GM23338 (cell line): ENCODE data around the gene ADA. TPM values are rescaled to one million over a fixed set of nuclear protein-coding genes. Genes with fewer than 3 reads are reported as not detected.

Source experiments
- ATAC-seq: fragments of 200-7000 bp; cut with Tn5 transposase; 3 replicates; pipeline ENCODE4 v1.9.1; 2020
- DNase-seq: peaks from one replicate; pipeline ENCODE4 v3.0.0-alpha.2; 2015; ENCODE audit warnings: low spot score
- H2AFZ ChIP-seq: fragments of 200-600 bp; sonication (generic); 2 replicates; pipeline ENCODE4 v1.8.0; 2016; ENCODE audit warnings: antibody characterized with exemption, mild to moderate bottlenecking, moderate library complexity
- H3F3A ChIP-seq: fragments of 200-600 bp; sonication (generic); replicated peaks from 2 replicates; pipeline ENCODE4 v1.8.0; 2017; ENCODE audit warnings: antibody characterized with exemption, mixed run types, low read depth
- H3K27ac ChIP-seq: fragments of 200-600 bp; sonication (generic); 2 replicates; pipeline ENCODE4 v1.6.1; 2016; ENCODE audit warnings: low read depth
- H3K27me3 ChIP-seq: fragments of 200-600 bp; sonication (generic); 2 replicates; pipeline ENCODE4 v1.8.0; 2016; ENCODE audit warnings: mild to moderate bottlenecking, mixed run types, moderate library complexity; ENCODE audit not compliant: insufficient read depth
- H3K36me3 ChIP-seq: fragments of 200-600 bp; sonication (generic); 2 replicates; pipeline ENCODE4 v1.8.0; 2016; ENCODE audit warnings: mild to moderate bottlenecking; ENCODE audit not compliant: insufficient read depth
- H3K4me1 ChIP-seq: fragments of 200-600 bp; sonication (generic); 2 replicates; pipeline ENCODE4 v1.8.0; 2016; ENCODE audit warnings: mild to moderate bottlenecking, moderate library complexity; ENCODE audit not compliant: insufficient read depth
- H3K4me2 ChIP-seq: fragments of 200-600 bp; sonication (generic); 2 replicates; pipeline ENCODE4 v1.7.1; 2017; ENCODE audit warnings: mixed run types
- H3K4me3 ChIP-seq: fragments of 200-600 bp; sonication (generic); 2 replicates; pipeline ENCODE4 v1.6.1; 2016; ENCODE audit warnings: mixed run types
- H3K79me2 ChIP-seq: fragments of 200-600 bp; sonication (generic); replicated peaks from 2 replicates; pipeline ENCODE4 v1.8.0; 2017; ENCODE audit warnings: mild to moderate bottlenecking; ENCODE audit not compliant: insufficient read depth
- H3K9me2 ChIP-seq: fragments of 200-600 bp; sonication (generic); 2 replicates; pipeline ENCODE4 v1.8.0; 2017; ENCODE audit not compliant: insufficient read depth
- H4K20me1 ChIP-seq: fragments of 200-600 bp; sonication (generic); replicated peaks from 2 replicates; pipeline ENCODE4 v1.8.0; 2017; ENCODE audit warnings: mild to moderate bottlenecking; ENCODE audit not compliant: insufficient read depth
- H3K27ac Mint-ChIP-seq: 2 replicates; pipeline ENCODE4 v1.8.0; 2020; ENCODE audit warnings: inconsistent platforms, mild to moderate bottlenecking, moderate library complexity, mixed read lengths
- H3K27me3 Mint-ChIP-seq: 3 replicates; pipeline ENCODE4 v1.8.0; 2022; ENCODE audit warnings: low read depth, mild to moderate bottlenecking, moderate library complexity, mixed read lengths, inconsistent platforms; ENCODE audit not compliant: insufficient read depth, poor library complexity
- H3K36me3 Mint-ChIP-seq: 3 replicates; pipeline ENCODE4 v1.8.0; 2021; ENCODE audit warnings: low read depth, mild to moderate bottlenecking, inconsistent platforms, moderate library complexity, mixed read lengths
- H3K4me1 Mint-ChIP-seq: 3 replicates; pipeline ENCODE4 v1.8.0; 2020; ENCODE audit warnings: mild to moderate bottlenecking, inconsistent platforms, mixed read lengths
- H3K4me3 Mint-ChIP-seq: 3 replicates; pipeline ENCODE4 v1.8.0; 2021; ENCODE audit warnings: moderate library complexity, mild to moderate bottlenecking, inconsistent platforms, mixed read lengths
- H3K9me3 Mint-ChIP-seq: 3 replicates; pipeline ENCODE4 v1.8.0; 2020; ENCODE audit warnings: moderate library complexity, mild to moderate bottlenecking, inconsistent platforms, mixed read lengths
- CREB1 ChIP-seq: fragments of 250-450 bp; sonication (Bioruptor Pico); IDR thresholded peaks from 2 replicates; pipeline ENCODE4 v1.5.0; 2020; ENCODE audit warnings: low read depth, mild to moderate bottlenecking, moderate library complexity
- CTCF ChIP-seq, 2 experiments: fragments of 200-600 bp in 1 of 2; sonication (generic) in 1 of 2; conservative IDR thresholded peaks; 2 replicates each; pipeline versions ENCODE4 v1.5.1 to v1.6.1; 2016 to 2017; ENCODE audit warnings: antibody characterized with exemption in 2 of 2, low read depth in 2 of 2, mild to moderate bottlenecking in 2 of 2, moderate library complexity in 1 of 2
- ETS1 ChIP-seq: IDR thresholded peaks from 2 replicates; pipeline ENCODE4 v1.6.1; 2016; ENCODE audit warnings: antibody characterized with exemption
- NANOG ChIP-seq: IDR thresholded peaks from 2 replicates; pipeline ENCODE4 v1.6.1; 2016; ENCODE audit warnings: antibody characterized with exemption, borderline replicate concordance
- STAT1 ChIP-seq: IDR thresholded peaks from one replicate; pipeline ENCODE4 v1.6.1; 2016; ENCODE audit warnings: antibody characterized with exemption; ENCODE audit not compliant: unreplicated experiment
- ZNF114 ChIP-seq: fragments of 250-450 bp; sonication (Bioruptor Pico); IDR thresholded peaks from 2 replicates; pipeline ENCODE4 v1.5.0; 2020; ENCODE audit warnings: mild to moderate bottlenecking, moderate library complexity
- ZNF462 ChIP-seq: fragments of 250-450 bp; sonication (Bioruptor Pico); IDR thresholded peaks from 2 replicates; pipeline ENCODE4 v1.5.0; 2020; ENCODE audit warnings: mild to moderate bottlenecking, moderate library complexity
- polyA plus RNA-seq: library from polyadenylated mRNA; unstranded; fragments of >200 nt; fragmentation: Nextera tagmentation; extraction: Ambion mirVana; gene quantifications from 2 replicates; pipeline ENCODE4 v1.2.1, GENCODE V29; 2016
- total RNA-seq: library from RNA; depleted of rRNA; stranded (reverse); fragments of >200 nt; shearing (Covaris generic); gene quantifications from 2 replicates; pipeline ENCODE4 v1.2.3, GENCODE V29; 2014
- TF ChIP-seq, protein P1 (sequence below): IDR thresholded peaks from one replicate; pipeline ENCODE4 v1.6.1; 2018; ENCODE audit warnings: antibody characterized with exemption; ENCODE audit not compliant: unreplicated experiment

ADA gene
- total and polyA plus RNA-seq, 2 experiments from 2014 or later = 15.8 to 16.2 TPM

DNA sequence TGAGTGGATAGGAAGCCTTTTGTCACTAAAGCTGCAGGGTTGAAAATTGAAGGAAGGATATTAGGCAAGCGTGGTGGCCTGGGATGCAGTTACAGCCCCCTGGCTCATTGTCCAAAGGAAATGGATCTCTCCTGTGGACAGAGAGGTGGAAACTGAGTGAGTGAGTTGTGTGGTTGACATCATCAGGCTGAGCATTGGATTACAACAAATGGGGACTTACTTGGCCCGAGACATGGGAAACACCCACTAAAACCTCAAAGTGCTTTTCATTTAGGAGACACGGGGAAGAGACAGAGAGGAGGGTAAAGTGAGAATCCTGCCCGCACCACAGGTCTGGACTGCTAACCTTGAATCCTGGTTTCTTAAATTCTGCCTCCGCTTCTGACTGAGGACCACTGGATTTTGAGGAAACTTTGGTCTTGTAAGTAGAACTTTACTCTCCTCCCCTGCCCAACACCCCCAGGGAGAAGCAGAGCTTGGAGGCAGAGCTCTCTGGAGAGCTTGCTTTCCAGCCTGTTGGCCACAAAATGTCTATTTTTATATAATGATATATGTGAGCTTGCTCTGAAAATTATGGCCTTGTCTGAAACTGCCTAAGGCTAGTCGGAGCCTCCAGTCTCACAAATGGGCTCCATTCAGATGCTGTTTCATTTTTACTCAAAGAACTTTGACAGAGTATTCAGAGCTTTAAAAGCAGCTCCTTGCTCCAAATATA lies 69.0 kb downstream of the ADA start, which contains the start of gene PKIG:
PKIG (plus strand) TSS at position 269 of the 715 bp plus-strand sequence. CDS start 31,978 bp downstream, outside the sequence.
- H3K4me3 Mint-ChIP-seq = no peak within 1 kb of the TSS
- H3K79me2 ChIP-seq = no peaks in the 10 kb centered on the region
- DNase-seq (no peak), ATAC-seq (no peak)
- peaks cover 16% of the 10 kb centered on the region for H3K4me1 ChIP-seq
- no peak within 1 kb of the TSS for H3K4me2 ChIP-seq
- no peaks in the 10 kb centered on the region for H3K9me2 ChIP-seq
- H3K36me3 Mint-ChIP-seq = no peaks in the 10 kb centered on the region
- no peak within 1 kb of the TSS for H2AFZ ChIP-seq
- no peaks in the 10 kb centered on the region for H3K36me3 ChIP-seq
- no peaks in the 10 kb centered on the region for H3K27me3 ChIP-seq
- no peak for TF ChIP-seq STAT1
- TF ChIP-seq ZNF114 (CRISPR knock-in tag) = no peak
- no peak for TF ChIP-seq NANOG
- no peaks in the 10 kb centered on the region for H3F3A ChIP-seq
- no peaks in the 10 kb centered on the region; the same call in 1 of the 2 replicates for H4K20me1 ChIP-seq
- no peaks in the 10 kb centered on the region for H3K9me3 Mint-ChIP-seq
- H3K27me3 Mint-ChIP-seq = peaks cover 7% of the 10 kb centered on the region
- peaks cover 41% of the 10 kb centered on the region for H3K4me1 Mint-ChIP-seq
- H3K4me3 ChIP-seq = no peak within 1 kb of the TSS
- no peak within 1 kb of the TSS for H3K27ac ChIP-seq
- no peak within 1 kb of the TSS for H3K27ac Mint-ChIP-seq

DNA sequence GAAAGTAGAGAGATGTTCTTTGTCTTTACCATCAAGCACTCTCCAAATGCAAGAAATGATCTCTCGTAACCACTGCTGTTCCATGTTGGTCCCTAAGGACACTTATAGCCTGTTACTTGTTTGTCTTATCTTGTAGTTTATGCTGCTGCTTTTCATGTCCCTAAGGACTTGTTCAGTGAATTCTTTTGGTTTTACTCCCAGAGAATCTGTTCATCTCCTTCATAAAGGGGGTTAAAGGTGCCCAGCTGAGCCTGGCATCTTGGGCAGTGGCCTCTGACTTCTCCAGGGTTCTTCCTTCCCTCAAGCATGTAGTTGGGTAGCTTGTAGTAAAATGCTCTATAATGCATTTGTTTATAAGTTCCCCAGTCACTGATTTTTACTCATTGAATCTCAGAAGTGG lies 70.0 kb downstream of the ADA start:
- H3K4me2 ChIP-seq = no peak overlapping the region
- H3K4me3 Mint-ChIP-seq = no peak overlapping the region
- no peak overlapping the region for H3K27ac ChIP-seq
- H3K27me3 Mint-ChIP-seq = peaks cover 7% of the 10 kb centered on the region
- no peaks in the 10 kb centered on the region for H3K9me3 Mint-ChIP-seq
- ATAC-seq = no peak
- H3F3A ChIP-seq = no peaks in the 10 kb centered on the region
- no peaks in the 10 kb centered on the region; the same call in 1 of the 2 replicates for H4K20me1 ChIP-seq
- no peaks in the 10 kb centered on the region for H3K27me3 ChIP-seq
- H3K36me3 Mint-ChIP-seq = no peaks in the 10 kb centered on the region
- no peaks in the 10 kb centered on the region for H3K79me2 ChIP-seq
- no peak for DNase-seq
- no peak overlapping the region for H2AFZ ChIP-seq
- H3K27ac Mint-ChIP-seq = no peak overlapping the region
- H3K4me1 Mint-ChIP-seq = peaks cover 32% of the 10 kb centered on the region
- H3K4me3 ChIP-seq = no peak overlapping the region
- H3K4me1 ChIP-seq = peaks cover 16% of the 10 kb centered on the region
- no peaks in the 10 kb centered on the region for H3K9me2 ChIP-seq
- H3K36me3 ChIP-seq = no peaks in the 10 kb centered on the region
- no peak for TF ChIP-seq ZNF114 (CRISPR knock-in tag)
- no peak for TF ChIP-seq ZNF462
- no peak for TF ChIP-seq STAT1
- TF ChIP-seq ETS1 = no peak
- TF ChIP-seq, protein P1, sequence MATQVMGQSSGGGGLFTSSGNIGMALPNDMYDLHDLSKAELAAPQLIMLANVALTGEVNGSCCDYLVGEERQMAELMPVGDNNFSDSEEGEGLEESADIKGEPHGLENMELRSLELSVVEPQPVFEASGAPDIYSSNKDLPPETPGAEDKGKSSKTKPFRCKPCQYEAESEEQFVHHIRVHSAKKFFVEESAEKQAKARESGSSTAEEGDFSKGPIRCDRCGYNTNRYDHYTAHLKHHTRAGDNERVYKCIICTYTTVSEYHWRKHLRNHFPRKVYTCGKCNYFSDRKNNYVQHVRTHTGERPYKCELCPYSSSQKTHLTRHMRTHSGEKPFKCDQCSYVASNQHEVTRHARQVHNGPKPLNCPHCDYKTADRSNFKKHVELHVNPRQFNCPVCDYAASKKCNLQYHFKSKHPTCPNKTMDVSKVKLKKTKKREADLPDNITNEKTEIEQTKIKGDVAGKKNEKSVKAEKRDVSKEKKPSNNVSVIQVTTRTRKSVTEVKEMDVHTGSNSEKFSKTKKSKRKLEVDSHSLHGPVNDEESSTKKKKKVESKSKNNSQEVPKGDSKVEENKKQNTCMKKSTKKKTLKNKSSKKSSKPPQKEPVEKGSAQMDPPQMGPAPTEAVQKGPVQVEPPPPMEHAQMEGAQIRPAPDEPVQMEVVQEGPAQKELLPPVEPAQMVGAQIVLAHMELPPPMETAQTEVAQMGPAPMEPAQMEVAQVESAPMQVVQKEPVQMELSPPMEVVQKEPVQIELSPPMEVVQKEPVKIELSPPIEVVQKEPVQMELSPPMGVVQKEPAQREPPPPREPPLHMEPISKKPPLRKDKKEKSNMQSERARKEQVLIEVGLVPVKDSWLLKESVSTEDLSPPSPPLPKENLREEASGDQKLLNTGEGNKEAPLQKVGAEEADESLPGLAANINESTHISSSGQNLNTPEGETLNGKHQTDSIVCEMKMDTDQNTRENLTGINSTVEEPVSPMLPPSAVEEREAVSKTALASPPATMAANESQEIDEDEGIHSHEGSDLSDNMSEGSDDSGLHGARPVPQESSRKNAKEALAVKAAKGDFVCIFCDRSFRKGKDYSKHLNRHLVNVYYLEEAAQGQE = no peak
- TF ChIP-seq CREB1 (CRISPR knock-in tag) = no peak
- TF ChIP-seq CTCF (conservative IDR thresholded peaks at IDR 0.05; ENCODE audit: low read depth in 2 of 2) = no peak
